HL-60 (cell line): ENCODE data around the gene KCNK17.

Experiments used
- DNase-seq, 2 experiments: peaks; one replicate each; pipeline ENCODE4 v3.0.0-alpha.2; 2010 to 2020; ENCODE audit warnings: low read depth in 1 of 2, low spot score in 1 of 2
- H3K27ac ChIP-seq: fragments of 250-450 bp; sonication (Bioruptor Pico); replicated peaks from 2 replicates; pipeline ENCODE4 v1.5.1; 2020; ENCODE audit warnings: mild to moderate bottlenecking, moderate library complexity
- H3K27me3 ChIP-seq: fragments of 250-450 bp; sonication (Bioruptor Pico); 2 replicates; pipeline ENCODE4 v1.5.1; 2021; ENCODE audit warnings: mild to moderate bottlenecking, moderate library complexity; ENCODE audit not compliant: insufficient read depth, poor library complexity, severe bottlenecking
- H3K4me3 ChIP-seq: replicated peaks from 2 replicates; pipeline ENCODE4 v1.5.1; 2011; ENCODE audit warnings: mild to moderate bottlenecking, control low read depth, low read length; ENCODE audit not compliant: insufficient read depth
- CTCF ChIP-seq: IDR thresholded peaks from one replicate; pipeline ENCODE4 v1.5.1; 2011; ENCODE audit warnings: low read length, control low read depth, inconsistent platforms; ENCODE audit not compliant: insufficient read depth
- GABPA ChIP-seq: IDR thresholded peaks from 2 replicates; pipeline ENCODE4 v1.6.1; 2012; ENCODE audit warnings: low read depth
- POLR2AphosphoS5 ChIP-seq: IDR thresholded peaks from 2 replicates; pipeline ENCODE4 v1.6.1; 2012; ENCODE audit warnings: low read depth
- SPI1 ChIP-seq: IDR thresholded peaks from 2 replicates; pipeline ENCODE4 v1.6.1; 2012; ENCODE audit warnings: low read depth, mild to moderate bottlenecking, borderline replicate concordance
- TF ChIP-seq, protein P1 (sequence below): IDR thresholded peaks from 2 replicates; pipeline ENCODE4 v1.6.1; 2012; ENCODE audit warnings: low read depth; ENCODE audit not compliant: insufficient replicate concordance

The KCNK17 gene

GRCh38 chr6:39268171-39268570, 46.0 kb downstream of the KCNK17 start:
- DNase-seq, result no peak
- Histone ChIP-seq H3K27me3 (no peaks in the 10 kb centered on the region), H3K4me3 (no peak overlapping the region), H3K27ac (no peak overlapping the region)
- TF ChIP-seq, protein P1, sequence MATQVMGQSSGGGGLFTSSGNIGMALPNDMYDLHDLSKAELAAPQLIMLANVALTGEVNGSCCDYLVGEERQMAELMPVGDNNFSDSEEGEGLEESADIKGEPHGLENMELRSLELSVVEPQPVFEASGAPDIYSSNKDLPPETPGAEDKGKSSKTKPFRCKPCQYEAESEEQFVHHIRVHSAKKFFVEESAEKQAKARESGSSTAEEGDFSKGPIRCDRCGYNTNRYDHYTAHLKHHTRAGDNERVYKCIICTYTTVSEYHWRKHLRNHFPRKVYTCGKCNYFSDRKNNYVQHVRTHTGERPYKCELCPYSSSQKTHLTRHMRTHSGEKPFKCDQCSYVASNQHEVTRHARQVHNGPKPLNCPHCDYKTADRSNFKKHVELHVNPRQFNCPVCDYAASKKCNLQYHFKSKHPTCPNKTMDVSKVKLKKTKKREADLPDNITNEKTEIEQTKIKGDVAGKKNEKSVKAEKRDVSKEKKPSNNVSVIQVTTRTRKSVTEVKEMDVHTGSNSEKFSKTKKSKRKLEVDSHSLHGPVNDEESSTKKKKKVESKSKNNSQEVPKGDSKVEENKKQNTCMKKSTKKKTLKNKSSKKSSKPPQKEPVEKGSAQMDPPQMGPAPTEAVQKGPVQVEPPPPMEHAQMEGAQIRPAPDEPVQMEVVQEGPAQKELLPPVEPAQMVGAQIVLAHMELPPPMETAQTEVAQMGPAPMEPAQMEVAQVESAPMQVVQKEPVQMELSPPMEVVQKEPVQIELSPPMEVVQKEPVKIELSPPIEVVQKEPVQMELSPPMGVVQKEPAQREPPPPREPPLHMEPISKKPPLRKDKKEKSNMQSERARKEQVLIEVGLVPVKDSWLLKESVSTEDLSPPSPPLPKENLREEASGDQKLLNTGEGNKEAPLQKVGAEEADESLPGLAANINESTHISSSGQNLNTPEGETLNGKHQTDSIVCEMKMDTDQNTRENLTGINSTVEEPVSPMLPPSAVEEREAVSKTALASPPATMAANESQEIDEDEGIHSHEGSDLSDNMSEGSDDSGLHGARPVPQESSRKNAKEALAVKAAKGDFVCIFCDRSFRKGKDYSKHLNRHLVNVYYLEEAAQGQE, result no peak
- TF ChIP-seq CTCF (no peak), GABPA (no peak), POLR2AphosphoS5 (no peak), SPI1 (no peak)

GRCh38 chr6:39266782-39267355, 47.4 kb downstream of the KCNK17 start:
- H3K27ac ChIP-seq, result no peak overlapping the region
- H3K4me3 ChIP-seq, result no peak overlapping the region
- no peak for TF ChIP-seq SPI1
- TF ChIP-seq GABPA, result no peak
- TF ChIP-seq, protein P1, result no peak
- TF ChIP-seq CTCF, result no peak
- TF ChIP-seq POLR2AphosphoS5, result no peak
- no peaks in the 10 kb centered on the region for H3K27me3 ChIP-seq
- DNase-seq, result no peak

GRCh38 chr6:39266375-39266774, 47.8 kb downstream of the KCNK17 start:
- H3K27ac ChIP-seq, result no peak overlapping the region
- no peaks in the 10 kb centered on the region for H3K27me3 ChIP-seq
- TF ChIP-seq SPI1 (no peak), POLR2AphosphoS5 (no peak), GABPA (no peak), CTCF (no peak)
- TF ChIP-seq, protein P1, result no peak
- H3K4me3 ChIP-seq, result no peak overlapping the region
- DNase-seq, result no peak
